Measurements from ENCODE around the gene ADD1. TPM values are rescaled to one million over a fixed set of nuclear protein-coding genes. Genes with fewer than 3 reads are reported as not detected.

Gene ADD1
- total and polyA plus RNA-seq, 2 of the 13 experiments (the other 11 are each of a cell fraction or from before 2014, with no cell fraction given): 73.9 to 122 TPM

DNA sequence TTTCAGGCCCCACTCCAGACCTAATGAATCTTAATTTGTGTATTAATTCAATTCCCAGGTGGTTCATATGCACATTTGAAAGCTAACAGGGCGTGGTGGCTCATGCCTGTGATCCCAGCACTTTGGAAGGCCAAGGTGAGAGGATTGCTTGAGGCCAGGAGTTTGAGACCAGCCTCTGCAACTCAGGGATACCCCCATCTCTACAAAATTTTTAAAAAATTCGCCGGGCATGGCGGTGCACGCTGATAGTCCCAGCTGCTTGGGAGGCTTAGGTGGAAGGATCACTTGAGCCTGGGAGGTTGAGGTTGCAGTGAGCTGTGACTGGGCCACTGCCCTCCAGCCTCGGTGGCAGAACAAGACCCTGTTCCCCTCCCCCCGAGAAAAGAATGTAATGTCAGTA, 31.2 kb downstream of the ADD1 start:
- no peak overlapping the region for H3K4me2 ChIP-seq (ENCODE audit: low read depth, low read length)
- peaks cover 45% of the 10 kb centered on the region for H3K4me1 ChIP-seq (ENCODE audit: insufficient read depth, low read length)
- ATAC-seq (no peak), FAIRE-seq (no peak), DNase-seq (ENCODE audit: low spot score) (no peak)
- in situ Hi-C loops (cut with HindIII; ENCODE audit: extremely low pct_ligation_motif_present, low pct_unique_long_range_greater_than_20kb) (no loop called here), intact Hi-C loops (cut with micrococcal nuclease; ENCODE audit: unreplicated experiment) (no loop called here)
- CTCF ChIA-PET (ENCODE audit: low intra/inter-chr PET ratio, low total read pairs): no interaction called here
- no peak overlapping the region for H3K4me3 ChIP-seq (replicated peaks in 1 of 3; ENCODE audit: insufficient read depth in 1 of 3, low read depth in 2 of 3, low read length in 3 of 3)
- peaks cover 66% of the 10 kb centered on the region for H3K79me2 ChIP-seq (ENCODE audit: insufficient read depth, low read length)
- no peaks in the 10 kb centered on the region for H3K9me3 ChIP-seq (ENCODE audit: low read length)
- TF ChIP-seq SPEN (CRISPR knock-in tag; IDR thresholded peaks at IDR 0.05; ENCODE audit: low read depth) (no peak), ZNF572 (CRISPR knock-in tag; IDR thresholded peaks at IDR 0.05) (no peak), ZNF552 (CRISPR knock-in tag; IDR thresholded peaks at IDR 0.05; ENCODE audit: borderline replicate concordance) (no peak), ZNF777 (CRISPR knock-in tag; IDR thresholded peaks at IDR 0.05) (no peak), TRIM24 (CRISPR knock-in tag; IDR thresholded peaks at IDR 0.05) (no peak), MEIS2 (CRISPR knock-in tag; IDR thresholded peaks at IDR 0.05) (no peak), POLR2A (IDR thresholded peaks at IDR 0.05; ENCODE audit: insufficient read depth in 1 of 2, low read depth in 2 of 2, low read length in 2 of 2) (no peak), ZNF350 (CRISPR knock-in tag; IDR thresholded peaks at IDR 0.05; ENCODE audit: borderline replicate concordance, low read depth) (no peak), MAFG (CRISPR knock-in tag; IDR thresholded peaks at IDR 0.05) (no peak), KDM2A (CRISPR knock-in tag; IDR thresholded peaks at IDR 0.05; ENCODE audit: borderline replicate concordance, low read depth) (no peak), TOPORS (CRISPR knock-in tag; IDR thresholded peaks at IDR 0.05) (no peak)
- TF ChIP-seq, protein P1, sequence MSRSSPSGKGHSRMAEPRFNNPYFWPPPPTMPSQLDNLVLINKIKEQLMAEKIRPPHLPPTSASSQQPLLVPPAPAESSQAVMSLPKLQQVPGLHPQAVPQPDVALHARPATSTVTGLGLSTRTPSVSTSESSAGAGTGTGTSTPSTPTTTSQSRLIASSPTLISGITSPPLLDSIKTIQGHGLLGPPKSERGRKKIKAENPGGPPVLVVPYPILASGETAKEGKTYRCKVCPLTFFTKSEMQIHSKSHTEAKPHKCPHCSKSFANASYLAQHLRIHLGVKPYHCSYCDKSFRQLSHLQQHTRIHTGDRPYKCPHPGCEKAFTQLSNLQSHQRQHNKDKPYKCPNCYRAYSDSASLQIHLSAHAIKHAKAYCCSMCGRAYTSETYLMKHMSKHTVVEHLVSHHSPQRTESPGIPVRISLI (CRISPR knock-in tag; IDR thresholded peaks at IDR 0.05; ENCODE audit: borderline replicate concordance): no peak
- TF ChIP-seq, protein P2, sequence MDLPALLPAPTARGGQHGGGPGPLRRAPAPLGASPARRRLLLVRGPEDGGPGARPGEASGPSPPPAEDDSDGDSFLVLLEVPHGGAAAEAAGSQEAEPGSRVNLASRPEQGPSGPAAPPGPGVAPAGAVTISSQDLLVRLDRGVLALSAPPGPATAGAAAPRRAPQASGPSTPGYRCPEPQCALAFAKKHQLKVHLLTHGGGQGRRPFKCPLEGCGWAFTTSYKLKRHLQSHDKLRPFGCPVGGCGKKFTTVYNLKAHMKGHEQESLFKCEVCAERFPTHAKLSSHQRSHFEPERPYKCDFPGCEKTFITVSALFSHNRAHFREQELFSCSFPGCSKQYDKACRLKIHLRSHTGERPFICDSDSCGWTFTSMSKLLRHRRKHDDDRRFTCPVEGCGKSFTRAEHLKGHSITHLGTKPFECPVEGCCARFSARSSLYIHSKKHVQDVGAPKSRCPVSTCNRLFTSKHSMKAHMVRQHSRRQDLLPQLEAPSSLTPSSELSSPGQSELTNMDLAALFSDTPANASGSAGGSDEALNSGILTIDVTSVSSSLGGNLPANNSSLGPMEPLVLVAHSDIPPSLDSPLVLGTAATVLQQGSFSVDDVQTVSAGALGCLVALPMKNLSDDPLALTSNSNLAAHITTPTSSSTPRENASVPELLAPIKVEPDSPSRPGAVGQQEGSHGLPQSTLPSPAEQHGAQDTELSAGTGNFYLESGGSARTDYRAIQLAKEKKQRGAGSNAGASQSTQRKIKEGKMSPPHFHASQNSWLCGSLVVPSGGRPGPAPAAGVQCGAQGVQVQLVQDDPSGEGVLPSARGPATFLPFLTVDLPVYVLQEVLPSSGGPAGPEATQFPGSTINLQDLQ (CRISPR knock-in tag; IDR thresholded peaks at IDR 0.05): no peak
- TF ChIP-seq, protein P3, sequence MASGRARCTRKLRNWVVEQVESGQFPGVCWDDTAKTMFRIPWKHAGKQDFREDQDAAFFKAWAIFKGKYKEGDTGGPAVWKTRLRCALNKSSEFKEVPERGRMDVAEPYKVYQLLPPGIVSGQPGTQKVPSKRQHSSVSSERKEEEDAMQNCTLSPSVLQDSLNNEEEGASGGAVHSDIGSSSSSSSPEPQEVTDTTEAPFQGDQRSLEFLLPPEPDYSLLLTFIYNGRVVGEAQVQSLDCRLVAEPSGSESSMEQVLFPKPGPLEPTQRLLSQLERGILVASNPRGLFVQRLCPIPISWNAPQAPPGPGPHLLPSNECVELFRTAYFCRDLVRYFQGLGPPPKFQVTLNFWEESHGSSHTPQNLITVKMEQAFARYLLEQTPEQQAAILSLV (CRISPR knock-in tag; IDR thresholded peaks at IDR 0.05; ENCODE audit: borderline replicate concordance): no peak
- TF ChIP-seq, protein P4, sequence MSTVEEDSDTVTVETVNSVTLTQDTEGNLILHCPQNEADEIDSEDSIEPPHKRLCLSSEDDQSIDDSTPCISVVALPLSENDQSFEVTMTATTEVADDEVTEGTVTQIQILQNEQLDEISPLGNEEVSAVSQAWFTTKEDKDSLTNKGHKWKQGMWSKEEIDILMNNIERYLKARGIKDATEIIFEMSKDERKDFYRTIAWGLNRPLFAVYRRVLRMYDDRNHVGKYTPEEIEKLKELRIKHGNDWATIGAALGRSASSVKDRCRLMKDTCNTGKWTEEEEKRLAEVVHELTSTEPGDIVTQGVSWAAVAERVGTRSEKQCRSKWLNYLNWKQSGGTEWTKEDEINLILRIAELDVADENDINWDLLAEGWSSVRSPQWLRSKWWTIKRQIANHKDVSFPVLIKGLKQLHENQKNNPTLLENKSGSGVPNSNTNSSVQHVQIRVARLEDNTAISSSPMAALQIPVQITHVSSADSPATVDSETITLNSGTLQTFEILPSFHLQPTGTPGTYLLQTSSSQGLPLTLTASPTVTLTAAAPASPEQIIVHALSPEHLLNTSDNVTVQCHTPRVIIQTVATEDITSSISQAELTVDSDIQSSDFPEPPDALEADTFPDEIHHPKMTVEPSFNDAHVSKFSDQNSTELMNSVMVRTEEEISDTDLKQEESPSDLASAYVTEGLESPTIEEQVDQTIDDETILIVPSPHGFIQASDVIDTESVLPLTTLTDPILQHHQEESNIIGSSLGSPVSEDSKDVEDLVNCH (CRISPR knock-in tag; IDR thresholded peaks at IDR 0.05): no peak
- TF ChIP-seq, protein P5, sequence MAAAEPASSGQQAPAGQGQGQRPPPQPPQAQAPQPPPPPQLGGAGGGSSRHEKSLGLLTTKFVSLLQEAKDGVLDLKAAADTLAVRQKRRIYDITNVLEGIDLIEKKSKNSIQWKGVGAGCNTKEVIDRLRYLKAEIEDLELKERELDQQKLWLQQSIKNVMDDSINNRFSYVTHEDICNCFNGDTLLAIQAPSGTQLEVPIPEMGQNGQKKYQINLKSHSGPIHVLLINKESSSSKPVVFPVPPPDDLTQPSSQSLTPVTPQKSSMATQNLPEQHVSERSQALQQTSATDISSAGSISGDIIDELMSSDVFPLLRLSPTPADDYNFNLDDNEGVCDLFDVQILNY (CRISPR knock-in tag; conservative IDR thresholded peaks at IDR 0.05): no peak
- no peak overlapping the region for H3K9ac ChIP-seq (ENCODE audit: insufficient read depth, low read depth, low read length)
- H2AFZ ChIP-seq (ENCODE audit: low read length): no peak overlapping the region
- no peaks in the 10 kb centered on the region for H3K27me3 ChIP-seq (ENCODE audit: control insufficient read depth in 1 of 2, insufficient read depth in 2 of 2, low read length in 2 of 2)
- H3K36me3 ChIP-seq (replicated peaks in 1 of 2; ENCODE audit: control insufficient read depth in 1 of 2, insufficient read depth in 2 of 2, low read length in 2 of 2): peaks cover 12 to 39% of the 10 kb centered on the region in 2 experiments
- POLR2A ChIA-PET: no interaction called here
- 100% methylated on average over 7 of the region's 7 CpGs for WGBS (ENCODE audit: low lambda C conversion rate)
- H3K27ac ChIP-seq (ENCODE audit: extremely low read length, insufficient read depth, low read length): no peak overlapping the region
- BruUV-seq (replicated peaks): no TSS peak
- peaks cover 20% of the 10 kb centered on the region for H4K20me1 ChIP-seq (ENCODE audit: insufficient read depth, low read length)
